Measurements from ENCODE around the gene CISD1. TPM values are rescaled to one million over a fixed set of nuclear protein-coding genes. Genes with fewer than 3 reads are reported as not detected.

CISD1 gene
- total and polyA plus RNA-seq, 8 donors: 1.2 to 93.6 (median 14.7) TPM

DNA sequence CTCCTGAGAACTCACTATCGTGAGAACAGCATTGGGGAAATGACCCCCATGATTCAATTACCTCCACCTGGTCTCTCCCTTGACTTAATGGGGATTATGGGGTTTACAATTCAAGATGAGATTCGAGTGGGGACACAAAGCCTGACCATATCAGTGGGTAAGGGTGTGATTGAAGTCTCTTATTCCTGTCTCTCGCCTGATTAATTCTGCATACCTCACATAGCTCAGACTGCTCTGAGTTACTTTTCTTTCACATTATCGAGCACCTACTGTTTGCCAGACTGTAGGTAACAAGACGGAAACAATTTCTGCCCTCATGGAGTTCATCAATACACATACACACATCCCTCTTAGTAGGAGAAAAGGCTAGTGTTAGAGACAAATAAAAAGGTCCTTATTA, 25.0 kb downstream of the CISD1 start:
- Histone ChIP-seq H3K4me3 (no peak overlapping the region), H3K27ac (no peak overlapping the region), H3K27me3 (no peaks in the 10 kb centered on the region), H3K4me1 (peaks cover 0 to 9% (median 0%) of the 10 kb centered on the region in 4 donors), H3K36me3 (no peaks in the 10 kb centered on the region), H3K9me3 (no peaks in the 10 kb centered on the region)
- TF ChIP-seq, protein P1, sequence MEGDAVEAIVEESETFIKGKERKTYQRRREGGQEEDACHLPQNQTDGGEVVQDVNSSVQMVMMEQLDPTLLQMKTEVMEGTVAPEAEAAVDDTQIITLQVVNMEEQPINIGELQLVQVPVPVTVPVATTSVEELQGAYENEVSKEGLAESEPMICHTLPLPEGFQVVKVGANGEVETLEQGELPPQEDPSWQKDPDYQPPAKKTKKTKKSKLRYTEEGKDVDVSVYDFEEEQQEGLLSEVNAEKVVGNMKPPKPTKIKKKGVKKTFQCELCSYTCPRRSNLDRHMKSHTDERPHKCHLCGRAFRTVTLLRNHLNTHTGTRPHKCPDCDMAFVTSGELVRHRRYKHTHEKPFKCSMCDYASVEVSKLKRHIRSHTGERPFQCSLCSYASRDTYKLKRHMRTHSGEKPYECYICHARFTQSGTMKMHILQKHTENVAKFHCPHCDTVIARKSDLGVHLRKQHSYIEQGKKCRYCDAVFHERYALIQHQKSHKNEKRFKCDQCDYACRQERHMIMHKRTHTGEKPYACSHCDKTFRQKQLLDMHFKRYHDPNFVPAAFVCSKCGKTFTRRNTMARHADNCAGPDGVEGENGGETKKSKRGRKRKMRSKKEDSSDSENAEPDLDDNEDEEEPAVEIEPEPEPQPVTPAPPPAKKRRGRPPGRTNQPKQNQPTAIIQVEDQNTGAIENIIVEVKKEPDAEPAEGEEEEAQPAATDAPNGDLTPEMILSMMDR (IDR thresholded peaks at IDR 0.05): no peak
- no peak for TF ChIP-seq POLR2A (IDR thresholded peaks at IDR 0.05)
- DNase-seq: no peak
- 76 to 84% (median 80%) methylated on average over 5 of the region's 5 CpGs for WGBS, 5 donors
- intact Hi-C loops (cut with DNase I; ENCODE audit: low total_unique reads): loop anchor here (5.0 kb wide), 1 partner anchor 117 kb away; no protein-coding TSS in a partner anchor

DNA sequence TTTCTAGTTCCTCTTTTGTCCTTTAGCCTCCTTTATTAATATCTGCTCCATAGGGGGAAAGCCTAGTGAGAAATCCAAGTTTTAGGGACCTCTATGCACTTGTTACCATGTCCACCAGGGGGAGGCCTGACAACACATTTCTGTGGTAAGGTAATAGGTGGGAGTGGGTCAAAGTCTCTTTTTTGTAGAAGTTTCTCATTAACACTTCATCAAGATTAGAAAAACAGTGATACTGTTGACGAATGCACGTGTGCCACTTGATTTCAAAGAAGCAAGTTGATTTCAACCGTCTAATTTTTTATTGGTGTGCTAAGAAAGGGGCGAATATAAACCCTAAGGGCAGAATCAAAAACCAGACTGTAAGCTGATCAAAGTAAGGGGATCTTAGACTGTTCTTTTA, 30.6 kb downstream of the CISD1 start:
- intact Hi-C loops (cut with DNase I; ENCODE audit: low total_unique reads): no loop called here
- WGBS, 5 donors: 10 to 16% (median 13%) methylated on average over 4 of the region's 4 CpGs
- peak; percentile 58 to 81 for DNase-seq
- Histone ChIP-seq H3K36me3 (no peaks in the 10 kb centered on the region), H3K9me3 (no peaks in the 10 kb centered on the region), H3K27ac (no peak overlapping the region), H3K4me3 (no peak overlapping the region), H3K4me1 (peaks cover 0 to 6% (median 0%) of the 10 kb centered on the region in 4 donors), H3K27me3 (peaks cover 0 to 13% (median 0%) of the 10 kb centered on the region in 3 donors)
- TF ChIP-seq, protein P1 (IDR thresholded peaks at IDR 0.05): peak in 5 of 7 experiments; percentile 36 to 75 (median 63)
- TF ChIP-seq EP300 (IDR thresholded peaks at IDR 0.05): no peak

DNA sequence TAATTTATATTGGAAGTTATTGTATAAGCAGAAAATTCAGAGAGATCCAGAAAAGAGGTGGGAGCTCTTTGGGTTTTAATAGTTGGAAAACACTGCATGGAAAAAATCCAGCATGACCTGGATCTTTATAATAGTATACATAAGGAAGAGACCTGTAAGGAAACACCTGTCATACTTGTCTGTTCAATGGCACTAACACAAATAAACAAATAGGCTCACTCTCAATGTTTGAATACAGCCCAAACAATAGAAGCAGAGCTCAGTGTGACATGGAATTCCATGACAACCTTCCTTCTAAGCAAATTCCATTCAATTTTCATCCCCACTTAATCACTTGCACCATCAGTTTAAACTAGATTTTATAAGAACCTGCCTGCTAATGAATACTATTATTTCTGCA, 31.7 kb downstream of the CISD1 start:
- TF ChIP-seq EP300 (IDR thresholded peaks at IDR 0.05) (no peak), POLR2A (IDR thresholded peaks at IDR 0.05) (no peak), POLR2AphosphoS5 (IDR thresholded peaks at IDR 0.05) (no peak)
- TF ChIP-seq, protein P1 (IDR thresholded peaks at IDR 0.05): no peak
- no peak for DNase-seq

DNA sequence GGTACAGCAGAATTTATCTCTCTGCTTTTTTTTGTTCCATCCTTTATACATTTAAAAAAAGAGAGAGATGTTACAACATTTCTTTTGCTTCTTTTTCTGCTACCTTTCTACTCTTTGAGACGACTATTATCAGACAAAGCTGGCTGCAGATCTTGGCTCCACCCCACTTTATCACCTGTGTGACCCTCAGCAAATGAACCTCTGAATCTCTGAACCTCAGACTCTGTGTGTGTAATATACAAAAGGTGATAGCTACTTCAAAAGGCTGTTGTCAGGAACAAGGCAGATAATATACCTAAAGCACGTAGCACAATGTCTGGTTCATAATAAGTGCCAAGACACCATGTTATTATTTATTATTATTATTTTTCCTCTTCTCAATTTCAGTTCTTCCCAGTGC, 33.3 kb downstream of the CISD1 start:
- Histone ChIP-seq H3K4me1 (peaks cover 0 to 6% (median 0%) of the 10 kb centered on the region in 4 donors), H3K27ac (no peak overlapping the region), H3K27me3 (peaks cover 0 to 22% (median 0%) of the 10 kb centered on the region in 3 donors), H3K9me3 (no peaks in the 10 kb centered on the region), H3K36me3 (no peaks in the 10 kb centered on the region), H3K4me3 (no peak overlapping the region)
- TF ChIP-seq POLR2AphosphoS5 (IDR thresholded peaks at IDR 0.05): no peak
- TF ChIP-seq POLR2A (IDR thresholded peaks at IDR 0.05): no peak
- TF ChIP-seq, protein P1 (IDR thresholded peaks at IDR 0.05): no peak
- TF ChIP-seq EP300 (IDR thresholded peaks at IDR 0.05): no peak
- 21 to 39% (median 36%) methylated on average over 2 of the region's 2 CpGs for WGBS, 5 donors
- no peak for DNase-seq
- intact Hi-C loops (cut with DNase I; ENCODE audit: low total_unique reads): no loop called here

More for the DNA sequence above, 31.7 kb downstream of the CISD1 start:
- Histone ChIP-seq H3K27ac (no peak overlapping the region), H3K36me3 (no peaks in the 10 kb centered on the region), H3K27me3 (peaks cover 0 to 16% (median 0%) of the 10 kb centered on the region in 3 donors), H3K4me1 (peaks cover 0 to 6% (median 0%) of the 10 kb centered on the region in 4 donors), H3K4me3 (no peak overlapping the region), H3K9me3 (no peaks in the 10 kb centered on the region)
- intact Hi-C loops (cut with DNase I; ENCODE audit: low total_unique reads): no loop called here
